ENCODE results near the gene LETMD1. TPM values are rescaled to one million over a fixed set of nuclear protein-coding genes. Genes with fewer than 3 reads are reported as not detected.
"Not testable (repeated sequence)": the region's sequence is repeated elsewhere in the genome, so short reads cannot be mapped to it uniquely, and the experiment has no call there.

The LETMD1 gene, protein sequence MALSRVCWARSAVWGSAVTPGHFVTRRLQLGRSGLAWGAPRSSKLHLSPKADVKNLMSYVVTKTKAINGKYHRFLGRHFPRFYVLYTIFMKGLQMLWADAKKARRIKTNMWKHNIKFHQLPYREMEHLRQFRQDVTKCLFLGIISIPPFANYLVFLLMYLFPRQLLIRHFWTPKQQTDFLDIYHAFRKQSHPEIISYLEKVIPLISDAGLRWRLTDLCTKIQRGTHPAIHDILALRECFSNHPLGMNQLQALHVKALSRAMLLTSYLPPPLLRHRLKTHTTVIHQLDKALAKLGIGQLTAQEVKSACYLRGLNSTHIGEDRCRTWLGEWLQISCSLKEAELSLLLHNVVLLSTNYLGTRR
- 10 to 100 TPM; 58.5 to 70.6 (median 70.4) TPM for polyA plus RNA-seq

- H3K27ac ChIP-seq (ENCODE audit: low read depth, low read length) = peak within 1 kb of the TSS; percentile 88
- WGBS, 3 donors = 3 to 4% (median 4%) methylated on average over 51 of the region's 51 CpGs
Observed at GRCh38 chr12:51047655-51048540, at the start of gene LETMD1. Gene LETMD1, plus strand, starts transcription at chr12:51048327. Its CDS starts 30 bp downstream, at chr12:51048357.

DNA sequence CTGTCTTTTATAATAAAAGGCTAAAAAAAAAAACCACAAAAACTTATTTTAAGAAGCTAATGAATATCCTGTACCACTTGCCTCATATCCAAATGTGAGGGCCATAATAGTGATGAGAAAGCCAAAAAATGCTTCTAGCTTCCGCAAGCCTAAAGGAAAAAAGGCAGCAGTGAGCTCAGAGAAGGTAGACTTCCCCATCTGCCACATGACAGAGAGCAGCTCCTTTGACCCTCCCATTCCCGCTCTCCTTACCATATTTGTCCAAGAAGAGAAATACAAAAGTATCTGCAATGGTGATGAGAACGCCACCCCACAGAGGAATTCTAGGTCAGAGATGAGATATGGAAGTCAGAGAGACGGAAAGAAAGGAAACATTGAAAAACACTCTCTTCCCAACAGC is 49.0 kb upstream of the LETMD1 start:
- WGBS, 3 donors = 82 to 95% (median 89%) methylated on average over 4 of the region's 4 CpGs
- H3K27ac ChIP-seq (ENCODE audit: low read depth, low read length) = no peak overlapping the region

GRCh38 chr12:51000245-51000644 is 47.9 kb upstream of the LETMD1 start:
- H3K27ac ChIP-seq (ENCODE audit: low read depth, low read length) = no peak overlapping the region
- WGBS, 3 donors = 80 to 84% (median 80%) methylated on average over 7 of the region's 7 CpGs

GRCh38 chr12:51001799-51002198 is 46.3 kb upstream of the LETMD1 start:
- no peak overlapping the region for H3K27ac ChIP-seq (ENCODE audit: low read depth, low read length)
- 87 to 94% (median 90%) methylated on average over 1 of the region's 1 CpG for WGBS, 3 donors

- no peak overlapping the region for H3K27ac ChIP-seq (ENCODE audit: low read depth, low read length)
- 75 to 86% (median 78%) methylated on average over 6 of the region's 6 CpGs for WGBS, 3 donors
Observed at GRCh38 chr12:51004504-51004903, 43.6 kb upstream of the LETMD1 start.

DNA sequence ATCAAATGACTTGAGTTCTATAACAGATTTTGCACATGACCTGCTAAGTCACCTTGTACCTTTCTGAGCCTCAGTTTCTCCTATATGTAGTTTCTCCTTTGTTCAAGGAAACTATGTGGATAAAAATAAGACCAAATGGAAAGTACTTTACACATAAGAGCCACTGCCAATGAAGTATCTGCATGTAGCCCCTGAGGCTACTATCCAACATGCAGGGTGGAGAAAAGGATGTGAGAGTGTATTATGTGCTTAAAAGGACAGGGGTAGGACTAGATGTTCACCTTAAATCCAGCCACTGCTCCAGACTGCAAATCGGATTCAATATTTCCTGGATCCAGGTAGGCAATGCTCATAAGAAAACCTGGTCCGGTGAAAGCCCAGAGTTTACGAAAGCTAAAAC is 43.1 kb upstream of the LETMD1 start:
- H3K27ac ChIP-seq (ENCODE audit: low read depth, low read length) = no peak overlapping the region
- 97 to 98% (median 97%) methylated on average over 3 of the region's 3 CpGs for WGBS, 3 donors

GRCh38 chr12:51005671-51006070 is 42.5 kb upstream of the LETMD1 start:
- WGBS, 3 donors = 51 to 92% (median 89%) methylated on average over 3 of the region's 3 CpGs
- H3K27ac ChIP-seq (ENCODE audit: low read depth, low read length) = no peak overlapping the region

GRCh38 chr12:51008329-51009055 is 39.6 kb upstream of the LETMD1 start:
- no peak overlapping the region for H3K27ac ChIP-seq (ENCODE audit: low read depth, low read length)

DNA sequence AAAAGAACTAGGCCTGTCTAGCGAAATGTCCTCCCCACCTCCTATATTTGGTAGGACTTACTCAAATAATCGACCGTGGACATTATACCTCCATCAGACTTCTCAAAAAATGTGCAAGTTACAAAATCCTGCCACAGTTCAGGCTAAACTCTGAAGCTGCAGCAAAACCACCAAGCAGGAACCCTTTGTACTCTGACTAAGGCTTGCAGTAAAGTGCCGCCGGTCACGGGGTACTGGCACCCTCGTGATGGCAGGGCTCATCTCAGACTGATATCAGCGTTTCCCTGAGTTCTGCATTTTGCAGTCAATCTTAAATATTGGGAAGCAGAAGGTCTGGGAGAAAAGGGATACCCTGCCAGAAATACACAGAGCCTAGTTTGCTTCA is 39.1 kb upstream of the LETMD1 start:
- WGBS, 3 donors = 54 to 77% (median 64%) methylated on average over 8 of the region's 8 CpGs
- H3K27ac ChIP-seq (ENCODE audit: low read depth, low read length) = no peak overlapping the region

More at GRCh38 chr12:51008329-51009055, 39.6 kb upstream of the LETMD1 start:
- 95 to 96% (median 96%) methylated on average over 1 of the region's 1 CpG for WGBS, 3 donors

- no peak overlapping the region for H3K27ac ChIP-seq (ENCODE audit: low read depth, low read length)
- 80 to 87% (median 84%) methylated on average over 4 of the region's 4 CpGs for WGBS, 3 donors
Observed at GRCh38 chr12:51011955-51012354, 36.2 kb upstream of the LETMD1 start.

DNA sequence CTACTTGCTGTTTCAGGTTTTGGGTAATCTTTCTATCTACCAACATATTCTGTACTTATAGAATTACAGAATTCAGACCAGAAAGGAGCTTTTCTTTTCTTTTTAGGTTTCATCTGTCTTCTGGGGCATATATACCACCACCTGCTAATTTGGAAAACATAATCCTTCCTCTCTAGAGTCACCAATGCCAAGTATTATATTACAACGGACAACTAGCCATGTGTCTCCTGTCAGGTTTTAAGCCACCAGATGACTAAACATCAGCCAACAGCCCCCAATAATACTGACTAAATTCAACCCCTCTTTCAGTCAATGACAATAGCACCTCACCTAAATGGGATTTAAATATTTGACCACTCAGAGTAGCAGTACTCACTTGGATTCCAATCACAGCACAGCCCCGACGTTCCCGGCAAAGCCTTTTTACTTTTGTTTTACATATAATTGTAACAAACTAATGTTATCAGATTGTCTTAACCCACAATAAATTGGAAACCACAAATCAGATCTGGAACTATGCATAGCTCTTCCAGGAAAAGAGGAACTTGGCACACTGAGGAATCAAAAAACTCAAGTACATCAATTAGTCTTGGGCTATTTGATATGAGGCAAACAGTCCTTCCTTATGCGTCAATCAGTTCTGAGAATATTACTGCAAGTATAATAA is 35.4 kb upstream of the LETMD1 start:
- WGBS, 3 donors = 65 to 69% (median 68%) methylated on average over 5 of the region's 5 CpGs
- no peak overlapping the region for H3K27ac ChIP-seq (ENCODE audit: low read depth, low read length)

DNA sequence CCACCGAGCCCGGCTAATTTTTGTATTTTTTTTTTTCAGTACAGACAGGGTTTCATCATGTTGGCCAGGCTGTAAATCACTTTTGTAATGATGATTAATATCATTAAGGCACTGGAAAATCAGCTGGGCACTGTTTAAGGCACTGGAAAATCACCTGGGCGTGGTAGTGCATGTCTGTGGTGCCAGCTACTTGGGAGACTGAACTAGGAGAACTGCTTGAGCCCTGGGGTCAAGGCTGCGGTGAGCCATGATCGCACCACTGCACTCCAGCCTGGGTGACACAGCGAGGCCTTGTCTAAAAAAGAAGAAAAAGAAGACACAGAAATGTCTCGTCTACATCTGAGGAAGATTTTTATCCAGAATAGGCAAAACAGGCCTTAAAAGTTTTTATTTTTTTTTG is 34.7 kb upstream of the LETMD1 start:
- H3K27ac ChIP-seq (ENCODE audit: low read depth, low read length) = no peak overlapping the region
- WGBS, 3 donors = 94 to 97% (median 95%) methylated on average over 7 of the region's 7 CpGs

DNA sequence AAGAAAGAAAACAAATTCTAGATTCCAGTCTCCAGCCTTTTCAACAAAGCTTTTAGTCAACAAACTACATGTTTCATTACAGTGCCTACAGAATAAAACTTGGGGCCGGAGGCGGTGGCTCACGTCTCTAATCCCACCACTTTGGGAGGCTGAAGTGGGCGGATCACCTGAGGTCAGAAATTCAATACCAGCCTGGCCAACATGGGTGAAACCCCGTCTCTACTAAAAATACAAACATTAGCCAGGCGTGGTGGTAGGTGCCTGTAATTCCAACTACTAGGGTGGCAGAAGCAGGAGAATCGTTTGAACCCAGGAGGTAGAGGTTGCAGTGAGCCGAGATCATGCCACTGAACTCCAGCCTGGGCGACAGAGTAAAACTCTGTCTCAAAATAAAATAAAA is 33.7 kb upstream of the LETMD1 start:
- H3K27ac ChIP-seq (ENCODE audit: low read depth, low read length) = not testable (repeated sequence)
- WGBS, 3 donors = 86 to 94% (median 93%) methylated on average over 9 of the region's 9 CpGs

DNA sequence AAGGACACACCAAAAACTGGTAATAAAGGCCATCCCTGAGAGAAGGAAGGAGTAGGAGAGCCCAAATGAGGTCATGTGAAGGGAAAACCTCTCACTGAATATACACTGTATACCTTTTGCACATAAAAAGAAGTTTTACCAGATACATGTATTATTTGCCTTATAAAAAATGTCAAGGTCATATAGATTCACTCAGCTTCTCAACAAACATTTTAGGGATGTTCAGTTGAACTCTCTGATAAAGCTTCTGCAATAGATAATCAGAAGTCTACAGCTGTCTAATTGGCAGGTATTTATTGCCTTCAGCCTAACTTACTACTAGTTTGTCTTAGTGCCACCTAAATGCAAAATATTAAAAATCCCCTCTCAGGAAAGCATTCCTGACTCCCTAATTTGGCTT is 30.7 kb upstream of the LETMD1 start:
- H3K27ac ChIP-seq (ENCODE audit: low read depth, low read length) = no peak overlapping the region

- no peak overlapping the region for H3K27ac ChIP-seq (ENCODE audit: low read depth, low read length)
- 83 to 94% (median 90%) methylated on average over 2 of the region's 2 CpGs for WGBS, 3 donors
Observed at GRCh38 chr12:51018956-51019355, 29.2 kb upstream of the LETMD1 start.

GRCh38 chr12:51019927-51020326 is 28.2 kb upstream of the LETMD1 start:
- 79 to 86% (median 79%) methylated on average over 2 of the region's 2 CpGs for WGBS, 3 donors
- H3K27ac ChIP-seq (ENCODE audit: low read depth, low read length) = no peak overlapping the region

GRCh38 chr12:51020448-51021182 is 27.5 kb upstream of the LETMD1 start:
- no peak overlapping the region for H3K27ac ChIP-seq (ENCODE audit: low read depth, low read length)
- WGBS, 3 donors = 70 to 86% (median 81%) methylated on average over 7 of the region's 7 CpGs

DNA sequence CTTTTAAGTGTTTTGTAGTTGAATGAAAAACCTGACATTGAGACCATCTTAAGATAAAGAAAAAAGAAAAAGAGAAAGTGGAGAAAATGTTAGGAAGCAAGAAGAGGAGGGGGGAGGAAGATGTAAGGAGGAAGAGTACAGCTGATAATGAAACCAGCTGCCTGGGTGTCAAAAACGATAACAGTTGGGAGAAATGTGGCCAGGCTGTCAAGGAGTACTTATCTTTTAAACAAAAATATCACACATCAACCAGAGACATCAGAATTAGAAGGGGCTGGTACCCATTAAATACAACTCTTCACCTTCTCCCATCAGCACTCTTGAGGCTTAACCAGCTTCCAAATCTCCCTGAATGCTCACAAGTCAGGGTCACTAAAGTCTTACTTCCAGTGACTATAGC is 26.4 kb upstream of the LETMD1 start:
- H3K27ac ChIP-seq (ENCODE audit: low read depth, low read length) = no peak overlapping the region
- WGBS, 3 donors = 19 to 40% (median 29%) methylated on average over 1 of the region's 1 CpG

Data from adipose tissue (tissue), 3 donors.